NCI-H460 (cell line): ENCODE results near the gene TACC2. TPM values are rescaled to one million over a fixed set of nuclear protein-coding genes. Genes with fewer than 3 reads are reported as not detected.
"Not testable (repeated sequence)": the region's sequence is repeated elsewhere in the genome, so short reads cannot be mapped to it uniquely, and the experiment has no call there.

Source experiments
- DNase-seq: peaks from one replicate; pipeline ENCODE4 v3.0.0-alpha.2; 2016; ENCODE audit warnings: low read depth; ENCODE audit errors: extremely low read depth
- total RNA-seq: library from RNA; depleted of rRNA; stranded (reverse); fragments of >200 nt; shearing (Covaris generic); gene quantifications from 2 replicates; pipeline ENCODE4 v1.2.3, GENCODE V29; 2014

TACC2 gene
- total RNA-seq, 1 experiment from 2014 or later: 31.1 TPM

DNA sequence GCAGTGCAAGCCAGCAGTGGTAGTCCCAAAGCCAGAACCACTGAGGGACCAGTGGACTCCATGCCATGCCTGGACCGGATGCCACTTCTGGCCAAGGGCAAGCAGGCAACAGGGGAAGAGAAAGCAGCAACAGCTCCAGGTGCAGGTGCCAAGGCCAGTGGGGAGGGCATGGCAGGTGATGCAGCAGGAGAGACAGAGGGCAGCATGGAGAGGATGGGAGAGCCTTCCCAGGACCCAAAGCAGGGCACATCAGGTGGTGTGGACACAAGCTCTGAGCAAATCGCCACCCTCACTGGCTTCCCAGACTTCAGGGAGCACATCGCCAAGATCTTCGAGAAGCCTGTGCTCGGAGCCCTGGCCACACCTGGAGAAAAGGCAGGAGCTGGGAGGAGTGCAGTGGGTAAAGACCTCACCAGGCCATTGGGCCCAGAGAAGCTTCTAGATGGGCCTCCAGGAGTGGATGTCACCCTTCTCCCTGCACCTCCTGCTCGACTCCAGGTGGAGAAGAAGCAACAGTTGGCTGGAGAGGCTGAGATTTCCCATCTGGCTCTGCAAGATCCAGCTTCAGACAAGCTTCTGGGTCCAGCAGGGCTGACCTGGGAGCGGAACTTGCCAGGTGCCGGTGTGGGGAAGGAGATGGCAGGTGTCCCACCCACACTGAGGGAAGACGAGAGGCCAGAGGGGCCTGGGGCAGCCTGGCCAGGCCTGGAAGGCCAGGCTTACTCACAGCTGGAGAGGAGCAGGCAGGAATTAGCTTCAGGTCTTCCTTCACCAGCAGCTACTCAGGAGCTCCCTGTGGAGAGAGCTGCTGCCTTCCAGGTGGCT, 97.7 kb downstream of the TACC2 start:
- no peak for DNase-seq

DNA sequence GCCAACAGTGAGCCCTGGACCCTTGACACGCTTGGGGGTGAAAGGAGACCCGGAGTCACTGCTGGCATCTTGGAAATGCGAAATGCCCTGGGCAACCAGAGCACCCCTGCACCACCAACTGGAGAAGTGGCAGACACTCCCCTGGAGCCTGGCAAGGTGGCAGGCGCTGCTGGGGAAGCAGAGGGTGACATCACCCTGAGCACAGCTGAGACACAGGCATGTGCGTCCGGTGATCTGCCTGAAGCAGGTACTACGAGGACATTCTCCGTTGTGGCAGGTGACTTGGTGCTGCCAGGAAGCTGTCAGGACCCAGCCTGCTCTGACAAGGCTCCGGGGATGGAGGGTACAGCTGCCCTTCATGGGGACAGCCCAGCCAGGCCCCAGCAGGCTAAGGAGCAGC, 98.5 kb downstream of the TACC2 start:
- no peak for DNase-seq

DNA sequence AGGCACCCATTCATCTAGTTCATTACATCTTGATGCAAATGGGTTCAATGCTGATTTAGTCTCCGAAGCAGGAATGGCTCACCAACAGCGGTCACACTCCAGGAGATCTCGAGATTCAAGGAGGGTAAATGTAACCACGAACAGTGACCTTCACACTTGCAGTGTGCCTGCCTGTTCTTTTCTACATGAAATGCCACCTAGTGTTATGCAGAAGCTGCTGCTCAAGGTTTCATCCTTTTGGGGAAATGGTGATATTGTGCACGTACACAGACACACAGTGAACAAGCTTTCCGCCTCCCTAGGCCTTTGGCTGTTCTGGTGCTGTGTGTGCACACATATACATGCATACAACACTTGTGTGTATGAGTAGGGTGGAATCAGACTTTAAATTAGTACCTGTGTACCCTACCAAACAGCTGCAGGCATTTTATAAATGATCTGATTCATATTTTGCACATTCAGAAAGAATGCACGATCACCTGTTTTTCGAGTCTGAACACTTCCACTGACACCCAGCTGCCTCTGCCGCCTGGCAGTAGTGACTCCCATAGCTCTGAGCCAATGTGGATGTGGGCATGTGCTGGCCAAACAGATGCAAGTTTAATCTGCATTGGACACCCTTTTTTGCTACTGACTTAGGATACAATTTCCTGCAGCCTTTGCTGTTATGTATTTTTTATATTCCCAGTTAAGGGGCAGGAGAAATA, 100.5 kb downstream of the TACC2 start:
- DNase-seq: no peak

DNA sequence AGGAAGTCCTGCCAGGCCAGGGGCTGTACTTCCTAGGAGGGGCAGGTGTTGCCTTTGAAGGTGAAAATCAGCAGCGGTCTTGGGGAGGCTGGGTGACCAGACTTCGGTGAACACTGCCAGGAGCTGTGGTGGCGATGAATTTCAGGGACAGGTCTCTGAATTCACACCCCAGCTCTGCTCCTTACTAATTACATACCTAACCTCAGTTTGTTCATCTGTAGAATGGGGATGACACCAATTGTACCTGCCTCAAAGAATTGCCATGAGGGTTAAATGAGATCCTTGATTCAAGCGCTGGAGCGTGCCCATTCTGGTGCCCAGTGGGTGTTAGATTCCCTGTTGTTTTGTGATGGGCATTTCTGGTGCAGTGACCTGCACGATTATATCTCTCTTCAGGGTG, 102.8 kb downstream of the TACC2 start:
- DNase-seq: no peak

DNA sequence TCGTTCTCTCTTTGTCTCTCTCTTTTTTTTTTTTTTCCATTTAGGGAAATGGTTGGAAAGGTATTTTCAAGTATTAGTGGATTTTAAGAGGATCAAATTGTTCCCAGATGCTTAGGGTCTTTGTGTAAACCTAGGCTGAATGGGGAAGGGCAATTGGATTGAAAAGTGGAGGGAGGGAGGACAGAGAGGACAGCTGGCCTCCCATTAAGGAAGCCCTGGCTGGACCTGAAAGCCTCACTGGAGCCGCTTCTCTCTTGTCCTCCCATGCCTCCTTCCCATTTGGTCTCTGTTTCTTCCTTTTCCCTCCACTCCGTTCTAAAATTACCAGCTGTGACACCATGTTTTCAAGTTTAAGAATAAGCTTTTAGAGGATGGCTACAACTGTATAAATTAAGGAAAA, 104.1 kb downstream of the TACC2 start:
- DNase-seq: no peak

DNA sequence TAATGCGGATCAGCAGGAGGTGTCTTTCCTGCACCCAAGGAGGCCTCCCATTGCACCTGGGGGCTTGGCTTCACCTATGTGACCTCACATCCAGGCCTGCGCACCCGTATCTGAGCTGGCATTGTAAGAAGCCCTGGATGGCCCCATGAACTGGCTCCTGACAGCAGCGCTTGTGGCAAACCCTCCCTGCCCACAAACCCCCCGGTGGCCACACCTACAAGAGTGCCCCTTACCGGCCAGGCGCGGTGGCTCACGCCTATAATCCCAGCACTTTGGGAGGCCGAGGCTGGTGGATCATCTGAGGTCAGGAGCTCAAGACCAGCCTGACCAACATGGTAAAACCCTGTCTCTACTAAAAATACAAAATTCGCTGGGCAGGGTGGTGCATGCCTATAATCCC, 107.2 kb downstream of the TACC2 start:
- not testable (repeated sequence) for DNase-seq

DNA sequence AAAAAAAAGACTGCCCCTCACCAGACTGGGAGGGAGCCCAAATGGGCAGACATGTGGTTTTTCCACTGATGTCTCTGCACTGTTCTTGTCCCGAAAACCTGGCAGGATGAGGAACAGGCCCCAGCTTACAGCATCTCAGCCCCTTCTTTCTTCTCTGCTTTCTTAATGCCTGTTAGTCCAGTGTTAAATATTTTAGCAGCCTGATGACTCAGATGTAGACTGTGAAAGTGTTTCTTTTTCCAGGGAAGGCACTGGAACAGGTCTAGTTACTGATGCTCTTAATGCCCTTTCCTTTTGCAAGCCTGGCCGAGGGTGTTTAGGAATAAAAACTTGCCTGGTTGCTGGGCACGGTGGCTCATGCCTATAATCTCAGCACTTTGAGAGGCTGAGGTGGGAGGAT, 107.7 kb downstream of the TACC2 start:
- DNase-seq: no peak

DNA sequence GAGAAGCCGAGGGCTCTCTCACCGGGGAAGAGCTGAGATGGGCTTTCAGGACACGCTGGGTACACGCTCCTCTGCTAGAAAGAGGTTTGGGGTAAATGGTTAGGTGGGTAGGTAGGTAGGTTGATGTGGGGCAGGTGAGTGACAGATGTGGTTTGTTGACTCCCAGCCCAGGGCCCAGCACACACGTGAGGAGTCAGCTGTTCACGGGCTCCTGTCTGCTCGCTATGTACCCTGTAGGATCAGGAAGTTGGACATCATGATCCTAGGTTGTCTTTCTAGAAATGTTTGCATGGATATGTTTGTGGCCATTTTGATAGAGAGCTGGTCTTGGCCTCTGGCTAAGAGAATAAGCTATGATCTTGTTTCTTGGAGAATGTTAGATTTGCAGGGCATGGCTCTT, 109.0 kb downstream of the TACC2 start:
- DNase-seq: no peak

DNA sequence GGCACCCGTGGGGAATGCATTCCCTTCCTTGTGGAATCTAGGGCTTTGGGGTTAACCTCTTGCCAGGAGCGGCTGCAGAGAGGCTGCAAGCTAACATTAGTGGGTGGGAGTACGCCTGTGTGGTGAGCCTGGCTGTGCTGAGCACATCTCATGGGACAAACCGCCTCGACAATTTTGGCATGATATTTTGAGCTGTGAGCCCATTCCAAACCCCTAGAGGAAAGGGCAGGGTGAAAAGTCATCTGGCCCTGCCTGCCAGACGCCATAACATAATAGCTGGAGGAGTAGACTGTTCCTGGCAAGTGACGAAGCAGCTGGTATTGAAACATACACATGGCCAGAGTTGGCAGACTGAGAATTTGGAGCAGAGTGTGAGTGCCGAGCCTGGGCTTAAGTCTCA, 110.0 kb downstream of the TACC2 start:
- no peak for DNase-seq

DNA sequence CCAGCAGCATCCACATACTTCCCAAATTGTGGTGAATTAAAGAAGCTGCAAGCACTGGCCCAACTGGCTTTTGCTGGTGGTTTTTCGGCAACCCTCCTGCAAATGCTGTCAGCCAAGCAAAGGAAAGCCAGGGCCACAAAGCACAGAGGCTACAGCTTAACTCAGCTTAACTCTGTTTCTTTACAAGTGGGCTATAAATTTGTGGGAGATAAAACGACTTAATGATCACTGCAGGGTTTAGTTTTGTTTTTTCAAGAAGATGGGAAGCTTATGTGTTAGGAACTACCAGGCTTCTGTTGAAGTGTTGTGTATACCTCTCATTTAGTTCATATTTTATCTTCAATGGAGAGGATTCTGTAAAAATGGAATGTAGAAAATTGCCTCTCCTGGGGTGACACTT, 110.6 kb downstream of the TACC2 start:
- no peak for DNase-seq

DNA sequence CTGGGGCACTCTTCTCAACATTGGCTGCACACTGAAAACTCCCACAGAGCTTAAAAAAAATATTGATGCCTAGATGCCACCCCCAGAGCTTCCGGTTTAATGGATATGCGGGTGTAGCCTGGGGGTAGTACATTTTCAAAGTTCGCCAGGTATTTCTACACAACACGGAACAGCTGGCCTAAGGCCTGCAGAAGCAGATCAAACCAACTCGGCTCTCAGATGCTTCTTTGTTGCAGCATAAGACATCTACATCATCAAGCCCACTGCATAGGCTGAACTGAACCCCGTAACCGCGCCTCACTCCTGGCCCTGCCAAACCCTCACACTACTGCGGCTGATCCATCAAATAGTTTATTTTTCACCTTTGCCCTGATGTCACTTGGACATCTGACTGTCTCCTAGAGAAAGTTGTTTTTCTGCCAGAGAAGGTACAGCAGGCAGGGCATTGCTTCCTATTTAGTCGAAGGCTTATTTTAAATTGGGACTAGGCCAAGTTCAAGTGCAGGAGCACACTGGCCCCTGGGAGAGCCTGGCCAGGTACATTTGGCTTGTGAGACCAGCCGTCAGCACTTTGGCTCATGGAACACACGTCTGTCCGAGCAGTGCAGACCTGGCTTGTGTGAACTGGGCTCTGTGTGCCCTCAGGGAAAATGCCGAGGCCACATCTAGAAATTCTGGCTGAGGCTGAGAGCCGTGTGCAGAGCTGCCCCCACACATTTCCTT, 113.3 kb downstream of the TACC2 start:
- no peak for DNase-seq

DNA sequence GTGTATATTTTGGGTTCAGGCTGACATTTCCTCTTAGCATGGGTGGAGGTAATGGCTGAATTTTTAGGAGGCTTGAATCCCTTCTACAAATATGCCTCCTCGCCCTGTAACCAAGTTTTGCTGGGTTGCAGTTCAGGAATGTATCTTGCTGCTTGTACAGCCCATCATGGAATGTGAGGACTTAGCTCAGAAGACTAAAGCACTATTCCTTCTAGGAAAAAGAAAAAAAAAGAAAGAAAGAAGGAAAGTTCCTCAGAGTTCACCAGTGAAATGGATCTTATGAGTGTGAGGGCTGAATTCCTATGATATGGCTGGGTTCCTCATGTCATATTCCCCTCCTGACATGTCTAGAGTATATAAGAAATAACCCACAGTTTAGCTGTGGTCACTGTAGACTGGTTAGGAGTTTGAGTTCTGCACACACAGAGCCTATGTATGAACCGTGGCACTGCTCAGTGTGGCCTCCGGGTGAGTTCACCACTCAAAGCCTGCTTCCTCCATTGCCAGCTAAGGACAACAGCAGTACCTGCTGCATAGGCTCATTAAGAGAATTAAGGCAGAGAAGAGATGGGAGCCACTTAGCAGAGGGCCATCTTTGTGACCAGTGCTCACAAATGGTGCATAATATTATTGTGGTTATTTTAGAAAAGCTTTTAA, 114.0 kb downstream of the TACC2 start:
- no peak for DNase-seq

DNA sequence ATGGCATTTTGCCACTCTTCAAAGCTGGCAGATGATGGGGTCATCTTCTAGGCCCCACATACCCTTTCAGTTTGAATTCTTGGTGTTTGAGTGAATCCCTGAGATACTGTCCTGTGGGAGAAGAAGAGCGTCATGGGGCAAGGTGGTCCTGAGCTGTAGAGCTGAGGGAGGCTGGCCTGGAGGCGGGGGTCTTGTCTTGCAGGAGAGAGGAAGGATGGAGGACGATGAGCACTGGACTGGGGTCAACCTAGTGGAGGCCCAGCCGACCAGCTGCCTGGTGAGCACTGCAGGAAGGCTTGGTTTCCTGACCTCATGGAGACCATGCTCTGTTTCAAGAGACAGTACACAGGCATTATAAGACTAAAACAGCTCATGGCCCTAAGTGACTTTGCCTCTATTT, 114.6 kb downstream of the TACC2 start:
- no peak for DNase-seq

DNA sequence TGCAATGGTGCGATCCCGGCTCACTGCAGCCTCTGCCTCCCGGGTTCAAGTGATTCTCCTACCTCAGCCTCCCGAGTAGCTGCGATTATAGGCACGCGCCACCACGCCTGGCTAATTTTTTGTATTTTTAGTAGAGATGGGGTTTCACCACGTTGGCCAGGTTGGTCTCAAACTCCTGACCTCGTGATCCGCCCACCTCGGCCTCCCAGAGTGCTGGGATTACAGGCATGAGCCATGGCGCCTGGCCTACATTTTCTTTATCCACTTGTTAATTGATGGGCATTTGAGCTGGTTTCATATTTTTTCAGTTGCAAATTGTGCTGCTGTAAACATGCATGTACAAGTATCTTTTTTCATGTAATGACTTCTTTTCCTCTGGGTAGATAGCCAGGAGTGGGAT, 119.8 kb downstream of the TACC2 start:
- not testable (repeated sequence) for DNase-seq

DNA sequence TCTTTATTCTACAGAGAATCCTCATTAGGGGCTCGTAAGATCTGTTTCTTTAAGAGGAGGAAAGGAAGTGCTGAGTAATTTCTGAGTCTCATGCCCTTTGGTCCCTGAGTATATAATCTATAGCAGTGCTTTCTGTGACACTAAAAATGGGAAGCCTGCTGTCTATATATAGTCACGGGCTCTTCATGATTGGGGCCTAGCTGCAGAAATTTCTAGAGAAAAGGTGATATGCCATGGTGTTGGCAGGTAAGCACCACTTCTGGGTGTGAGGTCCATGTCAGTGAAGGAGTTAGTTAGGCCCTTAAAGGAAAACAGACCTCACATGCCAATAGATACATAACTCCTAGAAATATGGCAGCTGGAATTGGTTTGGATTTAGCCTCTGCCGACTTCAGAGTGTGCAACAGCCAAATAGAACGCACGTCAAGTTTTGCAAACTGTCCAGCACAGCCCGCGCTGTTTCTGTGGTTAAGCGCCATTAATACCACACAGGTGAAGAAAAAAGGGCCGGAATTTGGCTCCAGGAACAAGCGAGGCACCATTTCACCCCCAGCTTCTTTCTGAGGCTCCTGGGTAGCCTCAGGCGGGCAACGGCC, 123.2 kb downstream of the TACC2 start:
- no peak for DNase-seq

DNA sequence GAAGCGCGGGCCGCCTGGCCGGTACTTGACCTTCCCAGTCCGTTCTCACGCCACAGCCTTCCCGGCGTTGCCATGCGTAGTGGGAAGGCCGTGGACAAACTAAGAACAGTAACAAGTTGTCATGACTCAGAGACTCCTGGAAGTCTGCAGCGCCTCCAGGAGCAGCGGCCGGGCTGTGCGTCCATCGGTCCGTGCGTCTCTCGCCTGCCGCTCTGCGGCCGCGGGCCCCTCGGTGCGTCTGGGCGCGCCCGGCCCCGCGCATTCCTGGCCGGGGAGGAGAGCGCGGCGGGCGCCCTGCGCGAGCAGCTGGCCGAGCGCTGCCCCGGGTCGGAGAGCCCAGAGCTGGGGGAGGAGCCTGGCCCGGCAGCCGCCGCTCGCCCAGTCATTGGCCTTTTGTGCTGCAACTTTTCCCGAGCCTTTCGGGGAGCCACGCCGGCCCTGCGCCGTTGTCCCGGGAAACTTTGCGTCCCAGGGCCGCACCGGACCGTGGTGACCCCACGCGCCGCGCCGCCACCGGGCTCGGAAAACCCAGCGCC, 123.7 kb downstream of the TACC2 start:
- peak; percentile 93 for DNase-seq

DNA sequence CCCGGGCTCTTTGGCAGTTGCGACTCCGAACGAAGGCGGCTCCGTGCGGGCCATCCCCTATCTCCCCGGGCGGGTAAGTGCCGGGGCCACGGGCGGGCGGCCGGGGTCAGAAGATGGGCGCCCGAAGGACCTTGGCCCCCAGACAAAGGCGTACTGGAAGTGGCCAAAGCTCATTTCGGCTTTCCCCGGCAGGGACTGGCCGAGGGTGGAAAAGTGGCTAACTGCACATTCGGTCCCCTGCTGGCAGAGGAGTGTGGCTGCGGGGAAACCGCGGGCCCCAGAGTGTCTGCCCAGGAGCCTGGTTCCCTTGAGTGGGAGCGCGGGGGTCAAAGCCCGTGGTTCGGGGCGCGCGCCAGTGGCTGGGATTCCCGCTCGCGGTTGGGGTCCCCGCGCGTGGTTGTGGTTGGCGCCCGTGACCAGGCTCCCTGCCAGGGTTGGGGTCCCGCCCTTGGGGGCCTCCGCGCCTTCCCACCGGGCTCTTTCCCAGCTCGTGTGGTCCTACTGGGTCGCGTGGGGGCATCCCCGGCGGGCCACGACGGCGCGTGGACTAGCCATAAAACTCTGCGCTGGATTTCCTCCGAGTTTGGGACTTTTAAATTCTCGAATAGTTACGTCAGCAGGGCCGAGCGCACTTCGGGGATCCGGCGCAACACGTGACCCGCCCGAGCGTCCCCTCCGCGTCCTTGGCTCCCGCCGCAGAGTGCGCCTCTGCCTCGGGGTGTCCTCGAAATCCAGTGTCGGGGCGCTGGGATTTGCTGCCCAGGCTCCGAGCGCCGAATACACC, 124.4 kb downstream of the TACC2 start:
- peak; percentile 71 for DNase-seq

DNA sequence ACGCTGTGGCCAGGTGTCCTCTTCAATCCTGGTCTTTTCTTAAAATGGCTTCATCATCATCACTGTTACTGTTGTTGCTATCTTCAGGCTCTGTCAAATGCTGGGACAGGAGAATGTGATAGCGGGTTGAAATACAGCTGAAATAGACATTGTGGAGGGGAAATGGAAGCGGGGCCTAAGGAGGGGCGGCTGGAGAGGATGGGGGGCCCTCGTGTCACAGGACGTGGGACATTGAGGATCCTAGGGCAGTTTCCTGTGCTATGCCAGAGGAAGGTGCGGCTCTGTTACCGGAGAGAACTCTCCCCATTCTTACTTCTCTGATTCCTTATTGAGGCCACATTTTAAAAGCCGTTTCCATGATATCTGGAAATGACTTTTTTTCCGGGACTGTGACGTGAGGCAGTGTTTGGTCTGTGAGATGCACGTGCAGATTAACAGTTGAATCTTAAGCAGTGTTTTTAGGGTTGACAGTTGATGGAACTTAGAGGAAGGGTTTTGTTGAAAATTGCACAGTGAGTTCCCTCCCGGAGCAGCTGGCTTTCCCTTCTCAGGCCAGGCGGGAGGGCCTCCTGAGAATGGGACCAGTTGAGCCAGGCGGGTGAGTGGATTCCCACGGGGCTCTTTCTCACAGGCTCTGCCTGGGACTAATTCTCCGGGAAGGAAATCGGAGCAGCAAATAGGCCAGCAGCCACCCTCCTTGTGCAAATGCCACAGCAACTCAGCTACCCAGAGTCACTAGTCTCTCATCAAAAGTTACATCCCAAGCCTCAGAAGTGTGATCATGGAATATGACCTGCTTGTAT, 125.2 kb downstream of the TACC2 start:
- DNase-seq: no peak

DNA sequence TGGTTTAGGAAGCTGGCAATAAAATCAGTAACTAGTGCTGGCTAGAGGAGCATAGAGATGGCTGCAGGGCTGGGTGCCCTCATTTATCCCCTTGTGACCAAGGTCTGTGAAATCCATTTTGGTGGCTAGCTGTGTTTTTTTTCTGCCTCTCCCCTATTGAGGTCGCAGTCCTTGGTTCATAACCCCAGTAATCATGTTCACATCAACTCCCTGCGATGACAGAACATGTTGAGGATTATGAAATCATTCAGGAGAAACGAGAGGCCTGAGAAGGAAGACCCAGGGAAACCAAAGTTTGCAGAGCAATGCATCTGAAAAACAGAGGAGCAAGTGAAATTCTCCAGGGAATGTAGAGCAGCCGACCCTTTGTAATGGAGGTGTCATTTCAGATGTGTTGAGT, 126.9 kb downstream of the TACC2 start:
- DNase-seq: no peak
